Measurements from ENCODE around the gene TBC1D3K.
"Not testable (repeated sequence)": the region's sequence is repeated elsewhere in the genome, so short reads cannot be mapped to it uniquely, and the experiment has no call there.

The TBC1D3K gene

GRCh38 chr17:37924115-37924514, at the start of gene TBC1D3K:
Gene TBC1D3K (plus strand): TSS chr17:37924415. CDS start chr17:37926000, 1,585 bp downstream.
- not testable (repeated sequence) for DNase-seq (ENCODE audit: low spot score)

DNA sequence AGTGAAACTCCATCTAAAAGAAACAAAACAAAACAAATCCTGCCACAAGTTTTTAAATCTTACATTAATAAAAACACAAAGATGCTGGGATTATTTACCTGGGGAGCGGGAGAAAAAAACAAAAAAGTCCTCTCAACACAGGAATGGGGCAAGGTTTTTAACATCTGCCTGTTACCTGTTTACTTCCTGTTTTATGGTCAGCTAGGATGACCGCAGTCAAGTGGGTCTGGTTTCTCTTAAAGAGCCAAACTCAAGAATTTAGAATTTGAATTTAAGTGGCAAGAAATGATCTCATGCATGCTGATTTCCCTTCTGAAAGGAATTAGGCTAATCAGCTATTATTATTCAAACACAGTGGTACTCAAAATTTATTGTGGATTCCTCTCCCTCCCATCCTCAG, 39.7 kb upstream of the TBC1D3K start:
- DNase-seq (ENCODE audit: low spot score): no peak

DNA sequence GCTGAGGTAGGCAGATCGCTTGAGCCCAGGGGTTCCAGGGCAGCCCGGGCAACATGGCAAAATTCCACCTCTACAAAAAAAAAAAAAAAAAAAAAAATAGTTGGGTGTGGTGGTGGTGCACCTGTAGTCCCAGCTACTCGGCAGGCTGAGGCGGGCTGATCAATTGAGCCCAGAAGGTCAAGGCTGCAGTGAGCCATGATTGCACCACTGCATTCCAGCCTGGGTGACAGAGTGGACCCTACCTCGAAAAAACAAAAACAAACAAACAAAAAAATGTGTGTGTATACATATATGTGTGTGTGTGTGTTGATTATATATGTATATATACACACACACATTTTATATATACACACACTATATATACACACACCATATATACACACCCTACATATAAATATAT, 39.1 kb upstream of the TBC1D3K start:
- no peak for DNase-seq (ENCODE audit: low spot score)

DNA sequence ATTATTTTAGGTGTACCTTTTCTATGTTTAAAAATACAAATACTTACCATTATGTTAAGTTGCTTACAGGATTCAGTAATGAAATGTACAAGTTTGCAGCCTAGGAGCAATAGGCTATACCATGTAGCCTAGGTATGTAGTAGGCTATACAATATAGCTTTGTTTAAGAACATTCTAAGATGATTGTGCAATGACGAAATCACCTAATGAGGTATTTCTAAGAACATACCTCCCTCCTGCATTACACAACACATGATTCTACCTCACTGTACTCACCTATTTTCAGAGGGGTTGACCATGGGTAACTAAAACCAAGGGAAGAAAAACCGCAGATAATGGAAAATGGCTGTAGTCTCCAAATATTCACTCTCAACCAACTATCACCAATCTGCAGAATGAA, 35.3 kb upstream of the TBC1D3K start:
- DNase-seq (ENCODE audit: low spot score): no peak

DNA sequence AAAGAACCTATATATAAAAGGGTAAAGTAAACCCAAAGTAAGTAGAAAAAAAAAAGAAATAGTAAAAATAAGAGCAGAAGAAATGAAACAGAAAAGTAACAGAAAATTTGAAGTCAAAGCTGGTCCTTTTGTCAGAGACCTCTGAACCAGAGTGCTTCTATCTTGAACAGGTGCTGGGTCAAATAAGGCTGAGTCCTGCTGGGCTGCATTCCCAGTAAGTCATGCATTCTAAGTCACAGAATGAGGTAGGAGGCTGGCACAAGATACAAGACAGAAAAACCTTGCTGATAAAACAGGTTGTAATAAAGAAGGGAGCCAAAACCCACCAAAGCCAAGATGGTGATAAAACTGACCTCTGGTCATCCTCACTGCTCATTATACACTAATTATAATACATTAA, 27.3 kb upstream of the TBC1D3K start:
- DNase-seq (ENCODE audit: low spot score): not testable (repeated sequence)
